AG08396 (cell line): ENCODE measurements around the gene RP2.

Source experiments
- DNase-seq: peaks from one replicate; pipeline ENCODE4 v3.0.0; 2012; ENCODE audit warnings: low spot score, mixed read lengths

RP2 gene

GRCh38 chrX:46836701-46837557, at the start of gene RP2:
TSS of gene RP2 (plus strand) at chrX:46837043. CDS start at chrX:46837101, 58 bp downstream.
- peak; percentile 84 for DNase-seq

GRCh38 chrX:46788902-46789301, 47.9 kb upstream of the RP2 start:
- no peak for DNase-seq

- peak; percentile 55 for DNase-seq
Measured at GRCh38 chrX:46791927-46792809, 44.7 kb upstream of the RP2 start.

GRCh38 chrX:46792810-46793188, 44.0 kb upstream of the RP2 start:
- DNase-seq: no peak

- DNase-seq: no peak
Measured at GRCh38 chrX:46793386-46794143, 43.3 kb upstream of the RP2 start.

GRCh38 chrX:46796574-46797191, 40.2 kb upstream of the RP2 start:
- peak; percentile 57 for DNase-seq

- DNase-seq: no peak
Measured at GRCh38 chrX:46803140-46803539, 33.7 kb upstream of the RP2 start.

- DNase-seq: no peak
Measured at GRCh38 chrX:46805270-46805669, 31.6 kb upstream of the RP2 start.

GRCh38 chrX:46811121-46811520, 25.7 kb upstream of the RP2 start:
- no peak for DNase-seq

- DNase-seq: no peak
Measured at GRCh38 chrX:46812445-46812844, 24.4 kb upstream of the RP2 start.

- no peak for DNase-seq
Measured at GRCh38 chrX:46814966-46815365, 21.9 kb upstream of the RP2 start.

GRCh38 chrX:46819136-46819535, 17.7 kb upstream of the RP2 start:
- DNase-seq: no peak

- no peak for DNase-seq
Measured at GRCh38 chrX:46820391-46821100, 16.3 kb upstream of the RP2 start.

- DNase-seq: no peak
Measured at GRCh38 chrX:46823481-46823880, 13.4 kb upstream of the RP2 start.

- peak; percentile 28 for DNase-seq
Measured at GRCh38 chrX:46831765-46832327, 5.0 kb upstream of the RP2 start.

- peak; percentile 23 for DNase-seq
Measured at GRCh38 chrX:46837558-46838485, 979 bp downstream of the RP2 start.

- DNase-seq: no peak
Measured at GRCh38 chrX:46838486-46838870, 1.6 kb downstream of the RP2 start.

- no peak for DNase-seq
Measured at GRCh38 chrX:46838974-46839480, 2.2 kb downstream of the RP2 start.

GRCh38 chrX:46840946-46841345, 4.1 kb downstream of the RP2 start:
- DNase-seq: no peak

GRCh38 chrX:46841346-46841745, 4.5 kb downstream of the RP2 start:
- DNase-seq: no peak
